GM19351 (cell line): ENCODE results near the gene MAST4.
"Not testable (repeated sequence)": the region's sequence is repeated elsewhere in the genome, so short reads cannot be mapped to it uniquely, and the experiment has no call there.

Experiments
- ATAC-seq: cut with Tn5 transposase; IDR thresholded peaks from one replicate; pipeline ENCODE4 v1.9.1; 2021; ENCODE audit warnings: mild to moderate bottlenecking, moderate library complexity; ENCODE audit not compliant: unreplicated experiment

MAST4 gene

DNA sequence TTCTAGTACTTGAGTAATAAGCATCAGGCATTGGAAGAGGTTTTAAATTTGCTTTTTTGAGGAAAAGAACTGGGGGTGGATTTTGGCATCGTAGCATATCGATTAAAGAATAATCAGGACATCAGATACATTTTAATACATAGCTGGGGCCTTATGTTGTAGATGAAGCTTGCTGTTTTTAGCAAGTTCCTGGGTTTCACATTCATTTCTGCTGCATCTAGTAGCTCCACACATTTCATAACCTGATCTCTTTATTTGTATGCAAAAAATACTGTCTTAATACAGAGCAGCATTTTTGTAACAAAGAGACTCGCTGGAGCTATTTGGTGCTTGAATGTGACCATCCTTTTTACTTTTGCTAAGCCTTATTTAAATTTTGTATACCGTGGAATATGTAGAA, 571.9 kb downstream of the MAST4 start:
- no peak for ATAC-seq

GRCh38 chr5:67170767-67171166, 574.6 kb downstream of the MAST4 start:
- ATAC-seq, result no peak

GRCh38 chr5:67173351-67173750, 577.2 kb downstream of the MAST4 start:
- ATAC-seq, result not testable (repeated sequence)

GRCh38 chr5:67173959-67174358, 577.8 kb downstream of the MAST4 start:
- ATAC-seq, result no peak

DNA sequence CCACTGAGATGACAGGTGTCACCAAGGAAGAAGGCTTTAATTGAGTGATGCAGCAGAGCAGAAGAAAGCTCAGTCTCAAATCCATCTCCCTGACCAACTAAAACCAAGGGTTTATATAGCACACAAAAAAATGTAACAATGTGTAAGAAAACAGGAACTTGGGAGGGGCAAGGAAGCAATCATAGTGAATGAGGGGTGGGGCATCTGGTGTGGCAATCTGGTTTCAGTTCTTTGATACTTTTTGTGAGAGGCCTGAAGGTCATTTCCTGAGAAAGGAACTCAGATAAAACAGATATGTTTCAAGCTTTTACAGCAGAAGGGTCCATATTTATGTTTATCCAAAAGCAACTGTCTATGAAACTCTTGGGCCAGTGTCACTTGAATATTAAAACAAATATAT, 580.7 kb downstream of the MAST4 start:
- no peak for ATAC-seq

- no peak for ATAC-seq
Measured at GRCh38 chr5:67178085-67178484, 581.9 kb downstream of the MAST4 start.

DNA sequence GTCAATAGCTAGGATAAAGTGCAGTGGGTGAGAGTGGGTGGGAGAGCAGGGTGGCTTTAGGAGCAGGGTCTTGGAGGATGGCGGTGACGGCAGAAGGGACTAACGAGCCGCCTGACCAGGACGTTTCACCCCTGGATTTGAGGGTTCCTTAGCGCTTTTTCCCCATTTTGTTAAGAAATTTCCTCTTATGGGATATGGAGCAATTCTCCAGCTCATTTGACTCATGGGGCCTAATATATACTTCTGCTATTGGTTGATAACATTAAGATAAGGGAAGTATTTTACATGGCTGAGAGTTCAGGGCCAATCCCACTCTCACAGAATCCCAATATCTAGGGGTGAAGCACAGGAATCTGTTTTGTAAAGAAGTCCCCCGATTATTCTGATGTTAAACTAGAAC, 582.8 kb downstream of the MAST4 start:
- ATAC-seq, result no peak

DNA sequence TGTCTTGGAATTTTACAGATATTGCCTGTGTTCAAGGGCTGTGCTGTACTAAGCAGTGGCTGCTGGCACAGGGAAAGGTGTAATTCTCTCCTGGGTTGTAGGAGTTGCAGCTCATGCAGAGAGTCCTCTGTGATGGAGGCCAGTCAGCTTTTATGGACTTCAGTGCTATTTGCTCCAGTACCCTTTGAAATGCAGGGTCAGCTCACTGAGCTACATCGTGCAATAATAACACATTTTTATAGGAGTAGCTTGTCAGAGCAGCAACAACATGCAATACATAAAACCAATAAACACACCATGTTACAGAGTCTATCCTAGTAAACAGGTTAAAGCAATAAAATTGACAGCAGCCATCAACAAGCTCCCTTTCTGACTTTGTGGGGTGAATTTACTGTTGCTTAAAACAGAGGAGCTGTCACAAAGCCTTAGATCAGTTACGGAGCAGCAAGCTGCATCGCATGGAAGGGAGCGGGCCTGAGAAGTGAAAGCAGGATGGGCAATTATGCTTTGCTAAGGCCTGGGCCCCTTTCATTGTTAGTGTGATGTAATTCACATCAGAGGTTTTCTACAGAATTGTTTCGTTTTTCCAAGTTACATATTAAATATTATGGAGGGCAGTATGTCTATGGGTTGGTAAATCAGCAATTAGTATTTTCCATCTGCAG, 583.6 kb downstream of the MAST4 start:
- ATAC-seq, result no peak

DNA sequence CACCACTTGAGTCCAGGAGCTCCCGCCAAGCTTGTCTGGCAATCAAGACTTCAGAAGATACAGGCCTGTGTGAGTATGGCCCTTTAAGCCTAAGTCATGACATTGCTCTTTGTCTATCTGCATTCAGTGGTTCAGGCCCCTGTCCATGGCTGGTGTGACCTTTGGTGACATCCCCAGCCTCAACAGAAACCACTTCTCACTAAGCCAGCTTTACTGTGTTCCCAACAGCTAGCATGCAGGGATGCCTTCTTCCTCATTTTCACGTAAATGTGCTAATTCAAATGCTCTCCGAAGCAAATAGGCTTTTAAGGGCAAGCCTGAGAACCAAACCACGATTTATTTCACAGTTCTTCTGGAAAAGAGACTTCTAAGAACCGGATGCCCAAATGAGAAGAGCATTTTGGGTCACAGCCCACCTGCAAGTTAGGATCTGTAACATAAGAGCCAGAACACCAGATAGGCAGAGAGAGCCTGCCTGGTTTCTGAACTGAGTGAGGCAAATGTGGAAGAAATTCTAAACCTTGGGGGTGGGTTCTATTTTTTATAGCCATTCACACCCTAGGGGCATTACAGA, 585.5 kb downstream of the MAST4 start:
- ATAC-seq, result no peak

DNA sequence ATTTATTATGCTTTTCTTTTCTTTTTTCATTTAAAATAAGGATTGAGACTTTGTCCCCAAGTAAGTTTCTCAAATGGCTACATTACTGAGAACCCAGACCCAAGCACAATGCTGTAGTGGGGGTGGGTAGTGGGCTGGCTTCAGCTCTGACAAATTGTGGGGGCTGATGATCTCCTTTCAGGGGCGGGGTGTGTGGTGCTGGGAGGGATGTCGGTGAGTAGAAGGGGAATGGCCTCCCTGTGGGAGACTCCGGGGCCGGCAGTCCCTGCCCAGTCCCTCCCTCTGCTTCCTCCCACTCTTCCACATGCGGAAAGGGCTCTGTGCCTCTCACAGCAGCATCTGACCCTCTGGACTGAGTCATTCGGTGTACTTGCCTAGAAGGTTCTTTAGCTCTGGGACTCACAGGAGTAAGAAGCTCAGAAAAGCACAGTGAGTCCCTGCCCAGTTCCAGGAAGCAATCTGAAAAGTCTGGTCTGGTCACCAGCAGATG, 586.2 kb downstream of the MAST4 start:
- ATAC-seq, result no peak

DNA sequence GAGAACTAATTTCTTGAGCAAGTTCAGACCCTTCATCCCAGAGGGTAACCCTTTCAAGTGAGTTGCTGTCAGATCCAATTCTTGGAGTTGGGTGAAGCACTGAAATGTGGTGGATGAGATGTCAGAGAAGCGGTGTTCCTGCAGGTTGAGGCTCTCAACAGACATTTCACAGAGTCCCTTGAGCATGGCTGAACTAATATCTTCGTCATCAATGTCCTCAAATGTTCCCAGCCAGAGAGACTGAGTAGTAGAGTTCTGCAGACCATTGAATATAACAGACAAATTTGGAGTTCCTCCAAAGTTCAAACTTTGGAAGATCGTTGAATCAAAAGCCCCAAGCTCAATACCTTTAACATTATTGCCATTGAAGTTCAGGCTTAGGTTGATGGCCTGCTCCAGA, 587.7 kb downstream of the MAST4 start:
- ATAC-seq, result no peak

DNA sequence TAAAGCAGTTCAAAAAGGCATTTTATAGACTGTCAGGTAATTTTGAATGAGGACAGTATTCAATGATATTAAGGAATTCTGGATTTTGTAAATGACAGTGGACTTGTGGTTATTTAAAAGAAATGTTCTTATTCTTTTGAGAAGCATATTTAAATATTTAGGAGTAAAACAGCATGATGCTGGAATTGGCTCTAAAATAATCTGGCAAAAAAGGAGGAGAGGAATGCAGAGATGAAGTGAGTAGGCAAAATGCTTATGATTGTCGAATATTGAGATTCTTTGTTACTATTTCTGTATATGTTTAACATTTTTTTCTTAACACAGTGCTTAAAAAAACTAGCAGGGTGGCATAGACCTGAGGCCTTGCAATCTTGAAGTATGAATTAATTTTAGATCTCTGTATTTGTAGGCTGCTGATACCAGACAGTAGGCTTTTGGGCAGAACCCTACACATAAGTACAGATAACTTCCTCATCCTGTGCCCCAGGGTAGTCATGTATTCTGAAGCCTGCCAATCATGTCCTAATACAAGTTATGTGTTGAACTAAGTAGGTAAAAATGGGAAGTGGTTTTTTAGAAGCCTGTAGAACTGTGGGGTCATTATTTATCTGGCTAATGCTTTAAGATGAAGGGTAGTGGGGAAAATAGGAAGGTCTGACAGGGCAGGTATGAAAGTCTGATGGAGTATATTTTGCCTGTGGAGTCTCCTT, 591.0 kb downstream of the MAST4 start:
- peak; percentile 58 for ATAC-seq

DNA sequence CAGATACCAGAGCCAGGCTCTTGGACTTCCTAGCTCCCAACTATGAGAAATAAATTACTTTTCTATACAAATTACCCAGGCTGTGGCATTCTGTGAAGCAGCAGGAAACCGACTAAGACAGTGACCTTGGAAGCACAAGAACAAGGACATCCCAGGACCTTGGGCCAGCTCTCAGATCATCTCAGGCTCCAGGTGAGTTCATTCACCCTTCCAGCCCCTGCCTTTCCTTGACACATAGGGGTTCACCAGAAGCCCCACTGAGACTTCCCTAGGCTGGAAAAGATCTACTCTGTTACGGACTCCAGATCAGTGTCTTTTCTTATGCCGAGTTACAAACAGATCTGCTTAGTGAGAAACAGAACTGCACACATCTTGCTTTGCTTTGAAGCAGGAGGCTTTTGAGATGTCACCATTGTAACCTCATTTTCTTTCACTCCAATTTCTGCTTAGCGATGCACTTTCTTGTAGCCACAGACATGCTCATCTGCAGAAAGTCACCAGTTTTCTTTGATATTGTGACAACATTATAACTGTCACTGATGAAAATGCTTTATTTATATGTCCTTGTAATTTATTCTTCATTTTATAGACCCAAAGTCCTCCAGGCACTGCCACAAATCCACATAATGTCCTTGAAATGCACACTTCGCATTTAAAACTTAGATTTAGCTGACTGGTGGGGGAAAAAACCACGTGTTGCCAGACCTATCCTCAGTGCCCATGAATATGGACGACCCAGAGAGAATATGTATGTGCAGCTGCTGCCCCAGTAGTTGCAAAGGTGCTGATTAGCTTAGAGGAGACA, 592.3 kb downstream of the MAST4 start:
- no peak for ATAC-seq

DNA sequence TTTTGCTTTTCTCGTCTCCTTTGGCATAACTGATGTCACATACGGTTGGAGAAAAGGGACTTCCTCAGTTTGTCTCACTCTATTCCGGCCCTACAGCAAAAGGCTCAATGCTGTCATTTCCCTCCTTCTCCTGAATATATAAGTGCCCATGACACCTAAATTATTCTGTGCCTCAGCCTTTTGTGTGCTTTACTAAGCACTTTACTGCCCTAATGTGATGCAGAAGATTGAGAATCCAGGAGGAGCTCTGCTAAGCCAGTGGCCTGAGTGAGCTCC, 592.8 kb downstream of the MAST4 start:
- ATAC-seq, result no peak

- no peak for ATAC-seq
Measured at GRCh38 chr5:67189931-67190330, 593.7 kb downstream of the MAST4 start.

- ATAC-seq, result no peak
Measured at GRCh38 chr5:67190410-67190809, 594.2 kb downstream of the MAST4 start.

DNA sequence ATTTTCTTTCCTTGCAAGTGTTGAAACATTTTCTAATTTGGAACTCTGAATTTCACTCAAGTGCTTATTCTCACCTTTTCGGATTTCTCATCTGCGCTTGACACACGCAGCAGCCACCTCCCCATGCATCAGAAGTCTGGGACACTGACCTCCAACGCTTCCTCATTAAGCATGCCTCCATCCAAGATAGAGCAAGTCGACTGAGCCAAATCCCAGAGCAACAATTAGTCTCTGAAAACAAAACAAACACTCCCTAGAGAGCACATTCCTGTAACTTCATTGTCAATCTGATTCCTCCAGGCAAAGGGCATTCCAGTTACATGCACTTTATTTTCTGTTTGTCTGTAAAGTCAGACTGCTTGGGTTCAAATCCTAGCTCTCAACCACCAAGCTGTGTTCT, 594.7 kb downstream of the MAST4 start:
- ATAC-seq, result no peak

DNA sequence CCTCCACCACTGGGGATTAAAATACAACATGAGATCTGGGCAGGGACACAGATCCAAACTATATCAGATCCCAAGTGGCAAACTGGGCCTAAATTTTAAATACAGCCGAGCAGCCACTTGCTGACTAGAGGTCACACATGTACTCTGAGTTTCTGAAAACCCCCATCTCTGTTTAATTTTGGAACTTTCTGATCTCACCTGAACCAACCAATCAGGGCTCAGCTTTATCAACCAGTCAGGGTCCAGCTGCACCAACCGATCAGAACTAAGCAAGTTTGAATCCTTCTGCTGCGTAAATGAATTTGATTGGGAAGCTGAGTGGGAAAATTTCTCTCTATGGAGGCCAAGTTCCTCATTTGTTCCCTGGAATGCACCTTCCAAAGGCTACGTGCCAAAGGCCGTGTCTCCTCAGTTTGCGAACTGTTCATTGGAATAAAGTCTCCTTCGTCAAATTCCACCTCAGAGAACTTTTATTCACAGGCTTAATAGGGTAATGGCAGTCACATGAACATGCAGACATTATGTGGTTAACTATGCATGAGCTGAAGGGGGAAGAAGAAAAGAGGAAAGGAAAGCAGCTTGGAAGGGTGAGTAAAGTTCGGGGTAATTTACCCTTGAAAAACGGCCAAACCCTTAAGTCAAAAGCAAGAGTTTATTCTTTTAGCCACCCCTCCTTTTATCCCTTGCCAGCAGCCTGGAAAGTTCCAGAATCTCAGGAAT, 596.7 kb downstream of the MAST4 start:
- ATAC-seq, result no peak

DNA sequence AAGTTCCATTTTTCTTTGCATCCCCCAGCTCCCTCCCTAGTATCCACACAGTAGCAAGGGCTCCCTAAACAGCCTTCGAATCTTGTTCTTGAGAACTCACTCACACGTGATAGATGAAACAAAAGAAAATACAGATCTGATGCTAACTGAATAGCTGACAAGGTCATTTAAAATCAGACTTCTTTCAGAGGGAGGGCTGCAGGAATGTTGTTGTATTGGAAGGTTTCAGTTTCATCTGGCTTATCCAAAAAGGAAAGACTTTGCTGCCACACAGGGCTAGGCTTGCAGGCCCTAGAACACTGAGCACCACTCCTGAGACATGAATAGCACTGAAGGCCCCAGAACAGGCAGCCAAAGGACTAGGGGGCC, 597.2 kb downstream of the MAST4 start:
- ATAC-seq, result no peak

DNA sequence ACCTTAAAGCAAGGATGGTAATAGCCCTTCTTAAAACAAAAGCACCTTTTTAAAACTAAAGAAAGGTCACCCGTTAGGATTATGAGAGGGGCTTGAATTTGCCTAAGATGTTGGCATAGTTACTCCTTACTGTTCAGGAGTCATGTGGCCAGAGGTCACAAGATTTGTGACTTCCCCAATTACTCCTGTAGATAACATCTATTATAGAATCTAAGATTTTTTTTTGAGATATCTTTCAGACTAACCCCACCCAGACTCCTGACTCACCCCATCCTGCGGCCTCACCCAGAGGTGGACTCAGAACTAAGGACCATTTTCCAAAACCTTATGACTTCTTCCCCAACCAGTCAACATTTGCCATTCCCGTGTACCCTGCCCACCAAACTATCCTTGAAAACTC, 598.0 kb downstream of the MAST4 start:
- no peak for ATAC-seq
